ENCODE data around the gene KCNH2. TPM values are rescaled to one million over a fixed set of nuclear protein-coding genes. Genes with fewer than 3 reads are reported as not detected.

Gene KCNH2
- total and polyA plus RNA-seq, 2 of the 8 experiments (the other 6 are each of a cell fraction or from before 2014, with no cell fraction given), result 8.0 to 15.0 TPM

GRCh38 chr7:150967349-150967748 lies 10.8 kb downstream of the KCNH2 start (continued):
- TF ChIP-seq SAP30 (IDR thresholded peaks at IDR 0.05; ENCODE audit: insufficient read depth, insufficient replicate concordance, low read length), result no peak
- TF ChIP-seq SIRT6 (IDR thresholded peaks at IDR 0.05; ENCODE audit: low read length), result no peak
- TF ChIP-seq CEBPB (IDR thresholded peaks at IDR 0.05; ENCODE audit: low read depth, low read length), result no peak
- no peak for TF ChIP-seq KDM1A (IDR thresholded peaks at IDR 0.05; ENCODE audit: borderline replicate concordance, low read length)
- no peak for TF ChIP-seq CHD7 (IDR thresholded peaks at IDR 0.05; ENCODE audit: insufficient replicate concordance, low read length)
- no peak for TF ChIP-seq ASH2L (IDR thresholded peaks at IDR 0.05; ENCODE audit: low read length)

Data from H1 (cell line).